Endothelial cell (in vitro differentiated cells): ENCODE results near the gene FARSA. TPM values are rescaled to one million over a fixed set of nuclear protein-coding genes. Genes with fewer than 3 reads are reported as not detected.

Experiments
- DNase-seq: peaks from one replicate; pipeline ENCODE4 v3.0.0; 2021; ENCODE audit warnings: low spot score
- H3K27ac Mint-ChIP-seq: one replicate; pipeline ENCODE4 v1.8.0; 2021; ENCODE audit warnings: mixed read lengths, inconsistent platforms; ENCODE audit not compliant: unreplicated experiment
- H3K27me3 Mint-ChIP-seq: one replicate; pipeline ENCODE4 v1.8.0; 2021; ENCODE audit warnings: mild to moderate bottlenecking, moderate library complexity, mixed read lengths, inconsistent platforms; ENCODE audit not compliant: unreplicated experiment
- H3K36me3 Mint-ChIP-seq: one replicate; pipeline ENCODE4 v1.8.0; 2021; ENCODE audit warnings: mild to moderate bottlenecking, low read depth, mixed read lengths, inconsistent platforms; ENCODE audit not compliant: unreplicated experiment
- H3K4me1 Mint-ChIP-seq: one replicate; pipeline ENCODE4 v1.8.0; 2021; ENCODE audit warnings: mild to moderate bottlenecking, mixed read lengths, inconsistent platforms; ENCODE audit not compliant: unreplicated experiment
- H3K4me3 Mint-ChIP-seq: one replicate; pipeline ENCODE4 v1.8.0; 2021; ENCODE audit warnings: mild to moderate bottlenecking, mixed read lengths, inconsistent platforms; ENCODE audit not compliant: unreplicated experiment
- H3K9me3 Mint-ChIP-seq: one replicate; pipeline ENCODE4 v1.8.0; 2021; ENCODE audit warnings: mixed read lengths, inconsistent platforms; ENCODE audit not compliant: unreplicated experiment
- total RNA-seq: library from RNA; stranded (reverse); fragmentation: NEBNext Ultra II Directional; extraction: Animal tissue kit (Norgen Biotek cat#: 25700); gene quantifications from one replicate; pipeline ENCODE4 v1.2.1, GENCODE V29; 2021; ENCODE audit not compliant: unreplicated experiment
- TF ChIP-seq, protein P1 (sequence below): fragments of 200-600 bp; sonication (generic); IDR thresholded peaks from one replicate; pipeline ENCODE4 v1.5.0; 2021; ENCODE audit warnings: antibody characterized with exemption; ENCODE audit not compliant: unreplicated experiment

The FARSA gene
- total RNA-seq, 1 donor from 2014 or later: 45.8 TPM

DNA sequence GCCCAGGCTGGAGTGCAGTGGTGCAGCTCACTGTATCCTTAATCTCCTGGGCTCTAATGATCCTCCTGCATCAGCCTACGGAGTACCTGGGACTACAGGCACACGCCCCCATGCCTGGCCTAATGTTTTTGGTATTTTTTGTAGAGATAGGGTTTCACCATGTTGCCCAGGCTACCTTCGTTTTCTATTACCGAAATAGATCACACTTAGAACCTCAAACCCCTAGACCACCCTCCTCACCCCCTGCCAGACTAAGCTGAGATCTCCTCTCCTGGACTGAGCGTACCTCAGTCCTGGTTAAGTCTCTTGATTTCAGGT is 46.9 kb downstream of the FARSA start:
- no peak for DNase-seq
- no peak overlapping the region for H3K27ac Mint-ChIP-seq
- H3K27me3 Mint-ChIP-seq: peaks cover 15% of the 10 kb centered on the region
- peak overlapping the region; percentile 89 for H3K4me3 Mint-ChIP-seq
- peaks cover 6% of the 10 kb centered on the region for H3K36me3 Mint-ChIP-seq
- TF ChIP-seq, protein P1, sequence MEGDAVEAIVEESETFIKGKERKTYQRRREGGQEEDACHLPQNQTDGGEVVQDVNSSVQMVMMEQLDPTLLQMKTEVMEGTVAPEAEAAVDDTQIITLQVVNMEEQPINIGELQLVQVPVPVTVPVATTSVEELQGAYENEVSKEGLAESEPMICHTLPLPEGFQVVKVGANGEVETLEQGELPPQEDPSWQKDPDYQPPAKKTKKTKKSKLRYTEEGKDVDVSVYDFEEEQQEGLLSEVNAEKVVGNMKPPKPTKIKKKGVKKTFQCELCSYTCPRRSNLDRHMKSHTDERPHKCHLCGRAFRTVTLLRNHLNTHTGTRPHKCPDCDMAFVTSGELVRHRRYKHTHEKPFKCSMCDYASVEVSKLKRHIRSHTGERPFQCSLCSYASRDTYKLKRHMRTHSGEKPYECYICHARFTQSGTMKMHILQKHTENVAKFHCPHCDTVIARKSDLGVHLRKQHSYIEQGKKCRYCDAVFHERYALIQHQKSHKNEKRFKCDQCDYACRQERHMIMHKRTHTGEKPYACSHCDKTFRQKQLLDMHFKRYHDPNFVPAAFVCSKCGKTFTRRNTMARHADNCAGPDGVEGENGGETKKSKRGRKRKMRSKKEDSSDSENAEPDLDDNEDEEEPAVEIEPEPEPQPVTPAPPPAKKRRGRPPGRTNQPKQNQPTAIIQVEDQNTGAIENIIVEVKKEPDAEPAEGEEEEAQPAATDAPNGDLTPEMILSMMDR: no peak
- H3K4me1 Mint-ChIP-seq: peaks cover 12% of the 10 kb centered on the region
- H3K9me3 Mint-ChIP-seq: no peaks in the 10 kb centered on the region

- peaks cover 6% of the 10 kb centered on the region for H3K36me3 Mint-ChIP-seq
- peaks cover 15% of the 10 kb centered on the region for H3K27me3 Mint-ChIP-seq
- TF ChIP-seq, protein P1: peak; percentile 35
- no peaks in the 10 kb centered on the region for H3K9me3 Mint-ChIP-seq
- peak overlapping the region; percentile 89 for H3K4me3 Mint-ChIP-seq
- DNase-seq: no peak
- peaks cover 6% of the 10 kb centered on the region for H3K4me1 Mint-ChIP-seq
- H3K27ac Mint-ChIP-seq: no peak overlapping the region
Observed at GRCh38 chr19:12885749-12886650, 47.5 kb downstream of the FARSA start.

DNA sequence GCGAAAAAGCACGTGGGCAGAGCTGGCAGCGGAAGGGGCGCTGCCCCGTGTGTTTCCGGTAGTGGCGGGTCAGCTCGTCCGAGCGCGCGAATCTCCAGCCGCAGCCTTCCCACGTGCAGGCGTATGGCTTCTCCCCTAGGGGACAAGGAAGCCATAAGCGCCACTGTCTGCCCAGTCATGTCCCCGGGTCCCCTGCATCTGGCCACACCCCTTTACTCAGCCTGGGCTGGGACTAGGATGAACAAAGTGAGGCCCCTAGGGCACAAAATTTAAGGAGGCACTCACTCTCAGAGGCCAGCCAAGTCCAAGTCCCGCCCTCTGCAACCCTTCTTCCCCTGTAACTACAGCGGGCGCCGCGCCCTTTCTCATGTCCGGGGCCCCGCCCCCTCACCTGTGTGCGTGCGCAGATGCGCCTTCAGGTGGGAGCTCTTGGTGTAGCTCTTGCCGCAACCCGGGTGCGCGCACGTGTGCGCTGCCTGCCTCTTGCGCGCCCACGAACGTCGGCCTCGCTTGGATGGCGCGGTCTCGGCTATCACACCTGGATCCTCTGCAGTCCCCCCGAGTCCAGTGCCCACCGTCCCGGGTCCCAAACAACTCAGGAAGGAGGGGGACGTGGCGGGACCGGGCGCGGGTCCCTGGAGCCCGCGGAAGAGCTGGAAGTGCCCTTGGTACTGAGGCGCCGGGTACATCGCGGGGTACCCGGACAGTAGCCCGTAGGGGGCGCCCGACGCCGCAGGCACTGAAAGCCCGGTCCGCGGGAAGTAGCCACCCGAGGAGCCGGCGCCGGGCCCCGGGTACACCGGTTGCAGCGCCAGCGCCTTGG is 48.4 kb downstream of the FARSA start:
- Mint-ChIP-seq H3K9me3 (no peaks in the 10 kb centered on the region), H3K4me1 (peaks cover 6% of the 10 kb centered on the region), H3K4me3 (peak overlapping the region; percentile 51), H3K36me3 (peaks cover 6% of the 10 kb centered on the region), H3K27me3 (peaks cover 11% of the 10 kb centered on the region), H3K27ac (no peak overlapping the region)
- TF ChIP-seq, protein P1: peak; percentile 66
- peak; percentile 77 for DNase-seq

GRCh38 chr19:12884627-12884925 is 48.9 kb downstream of the FARSA start:
- no peak overlapping the region for H3K27ac Mint-ChIP-seq
- no peaks in the 10 kb centered on the region for H3K9me3 Mint-ChIP-seq
- no peak for DNase-seq
- peaks cover 6% of the 10 kb centered on the region for H3K4me1 Mint-ChIP-seq
- peaks cover 11% of the 10 kb centered on the region for H3K27me3 Mint-ChIP-seq
- TF ChIP-seq, protein P1: no peak
- peaks cover 6% of the 10 kb centered on the region for H3K36me3 Mint-ChIP-seq
- no peak overlapping the region for H3K4me3 Mint-ChIP-seq

- H3K4me3 Mint-ChIP-seq: no peak overlapping the region
- TF ChIP-seq, protein P1: no peak
- no peak overlapping the region for H3K27ac Mint-ChIP-seq
- DNase-seq: no peak
- H3K36me3 Mint-ChIP-seq: peaks cover 6% of the 10 kb centered on the region
- no peaks in the 10 kb centered on the region for H3K9me3 Mint-ChIP-seq
- peaks cover 11% of the 10 kb centered on the region for H3K27me3 Mint-ChIP-seq
- peaks cover 6% of the 10 kb centered on the region for H3K4me1 Mint-ChIP-seq
Observed at GRCh38 chr19:12884202-12884601, 49.3 kb downstream of the FARSA start.
